ENCODE data around the gene ST6GALNAC6.

GRCh38 chr9:127884427-127884911 is 14.9 kb downstream of the ST6GALNAC6 start:
- TF ChIP-seq POLR2A (IDR thresholded peaks at IDR 0.05; ENCODE audit: low read length) (no peak), GATA1 (IDR thresholded peaks at IDR 0.05; ENCODE audit: low read depth, low read length) (no peak)

All from erythroblast (primary cell).